ENCODE data around the gene DNAAF1.

DNA sequence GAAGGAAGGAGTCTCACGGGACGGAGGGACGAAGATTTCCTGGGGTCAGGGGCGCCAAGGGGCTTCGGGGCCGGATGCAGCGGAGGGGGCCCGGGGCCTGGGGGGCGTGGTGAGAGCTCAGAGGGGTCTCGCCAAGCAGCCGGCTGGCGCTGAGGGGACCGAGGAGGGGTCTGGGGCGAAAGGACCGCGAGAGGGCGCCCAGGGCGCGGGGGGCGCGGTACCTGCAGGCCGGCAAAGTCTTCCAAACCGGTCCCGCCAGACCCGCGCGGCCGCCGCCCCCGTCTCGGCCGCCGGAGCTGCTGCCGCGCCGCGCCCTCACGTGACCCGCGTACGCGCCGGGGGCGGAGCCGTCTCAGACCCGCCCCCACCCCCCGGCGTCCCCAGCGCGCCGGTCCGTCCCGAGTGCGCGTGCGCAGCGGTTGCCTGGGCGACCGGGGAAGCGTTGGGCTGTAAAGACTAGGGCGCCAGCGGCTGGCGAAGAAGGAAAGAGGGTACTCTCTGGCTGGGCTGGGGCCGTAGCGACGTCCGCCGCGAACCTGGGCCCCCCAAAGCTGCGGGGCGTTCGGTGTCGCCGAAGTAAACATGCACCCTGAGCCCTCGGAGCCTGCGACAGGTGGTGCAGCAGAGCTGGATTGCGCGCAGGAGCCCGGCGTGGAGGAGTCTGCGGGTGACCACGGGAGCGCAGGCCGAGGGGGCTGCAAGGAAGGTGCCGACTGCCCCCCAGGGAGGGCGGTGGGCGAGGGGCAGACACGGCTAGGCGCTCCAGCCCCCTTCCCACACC, at the start of gene DNAAF1, which contains the start of gene HSDL1:
- TF ChIP-seq CTCF (IDR thresholded peaks at IDR 0.05), result no peak; the same call in 1 of the 2 replicates
- no peak for TF ChIP-seq POLR2AphosphoS5 (IDR thresholded peaks at IDR 0.05; ENCODE audit: low read depth, low read length)
- TF ChIP-seq, protein P1, sequence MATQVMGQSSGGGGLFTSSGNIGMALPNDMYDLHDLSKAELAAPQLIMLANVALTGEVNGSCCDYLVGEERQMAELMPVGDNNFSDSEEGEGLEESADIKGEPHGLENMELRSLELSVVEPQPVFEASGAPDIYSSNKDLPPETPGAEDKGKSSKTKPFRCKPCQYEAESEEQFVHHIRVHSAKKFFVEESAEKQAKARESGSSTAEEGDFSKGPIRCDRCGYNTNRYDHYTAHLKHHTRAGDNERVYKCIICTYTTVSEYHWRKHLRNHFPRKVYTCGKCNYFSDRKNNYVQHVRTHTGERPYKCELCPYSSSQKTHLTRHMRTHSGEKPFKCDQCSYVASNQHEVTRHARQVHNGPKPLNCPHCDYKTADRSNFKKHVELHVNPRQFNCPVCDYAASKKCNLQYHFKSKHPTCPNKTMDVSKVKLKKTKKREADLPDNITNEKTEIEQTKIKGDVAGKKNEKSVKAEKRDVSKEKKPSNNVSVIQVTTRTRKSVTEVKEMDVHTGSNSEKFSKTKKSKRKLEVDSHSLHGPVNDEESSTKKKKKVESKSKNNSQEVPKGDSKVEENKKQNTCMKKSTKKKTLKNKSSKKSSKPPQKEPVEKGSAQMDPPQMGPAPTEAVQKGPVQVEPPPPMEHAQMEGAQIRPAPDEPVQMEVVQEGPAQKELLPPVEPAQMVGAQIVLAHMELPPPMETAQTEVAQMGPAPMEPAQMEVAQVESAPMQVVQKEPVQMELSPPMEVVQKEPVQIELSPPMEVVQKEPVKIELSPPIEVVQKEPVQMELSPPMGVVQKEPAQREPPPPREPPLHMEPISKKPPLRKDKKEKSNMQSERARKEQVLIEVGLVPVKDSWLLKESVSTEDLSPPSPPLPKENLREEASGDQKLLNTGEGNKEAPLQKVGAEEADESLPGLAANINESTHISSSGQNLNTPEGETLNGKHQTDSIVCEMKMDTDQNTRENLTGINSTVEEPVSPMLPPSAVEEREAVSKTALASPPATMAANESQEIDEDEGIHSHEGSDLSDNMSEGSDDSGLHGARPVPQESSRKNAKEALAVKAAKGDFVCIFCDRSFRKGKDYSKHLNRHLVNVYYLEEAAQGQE (IDR thresholded peaks at IDR 0.05; ENCODE audit: insufficient read depth in 1 of 2, low read depth in 2 of 2, low read length in 1 of 2), result no peak
